ENCODE data around the gene PRKD2. TPM values are rescaled to one million over a fixed set of nuclear protein-coding genes. Genes with fewer than 3 reads are reported as not detected.
A peak's percentile ranks its signal among the peaks of the same experiment; 100 is the strongest.

The PRKD2 gene
- total RNA-seq, 1 donor from 2014 or later, result 132 TPM

- TF ChIP-seq CTCF (IDR thresholded peaks at IDR 0.05; ENCODE audit: unreplicated experiment), result no peak
- H3K4me1 Mint-ChIP-seq (ENCODE audit: unreplicated experiment), result peaks cover 8% of the 10 kb centered on the region
- no peak for DNase-seq (ENCODE audit: low spot score)
- H3K27ac Mint-ChIP-seq (ENCODE audit: unreplicated experiment), result no peak overlapping the region
- no peaks in the 10 kb centered on the region for H3K36me3 Mint-ChIP-seq (ENCODE audit: low read depth, unreplicated experiment)
- peaks cover 7% of the 10 kb centered on the region for H3K27me3 Mint-ChIP-seq (ENCODE audit: unreplicated experiment)
- no peaks in the 10 kb centered on the region for H3K9me3 Mint-ChIP-seq (ENCODE audit: unreplicated experiment)
- H3K4me3 Mint-ChIP-seq (ENCODE audit: unreplicated experiment), result no peak overlapping the region
These were observed 51.8 kb downstream of the PRKD2 start for GRCh38 chr19:46665072-46665471.

DNA sequence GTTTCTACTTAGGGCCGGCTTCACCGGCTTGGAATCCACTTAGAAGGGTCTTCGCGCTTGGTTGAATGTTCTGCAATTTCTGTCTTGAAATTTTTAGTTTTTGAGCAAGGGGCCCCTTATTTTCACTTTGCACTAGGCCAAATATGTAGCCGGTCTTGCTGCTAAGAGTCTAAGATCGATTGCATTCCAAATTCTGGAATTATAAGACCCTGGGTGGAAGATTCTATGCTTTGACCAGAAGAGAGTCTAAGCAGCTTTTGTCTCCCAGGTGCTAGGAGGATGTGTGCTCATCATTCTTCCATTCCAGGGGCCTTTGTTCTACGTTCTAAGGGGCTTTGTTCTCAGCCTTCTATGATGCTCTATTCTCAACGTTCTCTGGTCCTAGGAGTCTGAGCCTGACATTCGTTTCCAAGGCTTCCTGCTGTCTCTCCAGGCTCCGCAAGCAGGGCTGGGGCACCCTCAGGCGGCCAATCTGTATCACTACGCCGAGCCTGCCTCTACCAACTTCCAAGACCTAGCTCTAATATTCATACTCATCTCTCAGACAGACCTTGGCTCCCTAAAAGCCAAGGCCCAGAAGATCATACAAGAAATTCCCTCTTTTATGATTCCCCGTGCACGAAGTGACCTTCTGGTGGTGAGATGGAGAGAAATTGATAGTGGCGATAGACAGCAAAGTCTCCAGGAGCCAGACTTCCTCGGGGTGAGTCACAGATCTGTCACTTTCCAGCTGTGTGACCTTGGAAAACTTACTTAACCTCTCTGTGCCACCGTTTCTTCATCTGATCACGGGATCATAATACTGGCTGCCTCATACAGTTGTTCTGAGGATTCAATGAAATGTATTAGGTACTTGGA lies 55.0 kb downstream of the PRKD2 start:
- Mint-ChIP-seq H3K27ac (ENCODE audit: unreplicated experiment) (peak overlapping the region; percentile 53), H3K4me3 (ENCODE audit: unreplicated experiment) (peak overlapping the region; percentile 77), H3K4me1 (ENCODE audit: unreplicated experiment) (peaks cover 11% of the 10 kb centered on the region), H3K36me3 (ENCODE audit: low read depth, unreplicated experiment) (no peaks in the 10 kb centered on the region), H3K27me3 (ENCODE audit: unreplicated experiment) (peaks cover 7% of the 10 kb centered on the region), H3K9me3 (ENCODE audit: unreplicated experiment) (no peaks in the 10 kb centered on the region)
- peak; percentile 78 for DNase-seq (ENCODE audit: low spot score)
- peak; percentile 33 for TF ChIP-seq CTCF (IDR thresholded peaks at IDR 0.05; ENCODE audit: unreplicated experiment)

- Mint-ChIP-seq H3K4me1 (ENCODE audit: unreplicated experiment) (peaks cover 11% of the 10 kb centered on the region), H3K9me3 (ENCODE audit: unreplicated experiment) (no peaks in the 10 kb centered on the region), H3K36me3 (ENCODE audit: low read depth, unreplicated experiment) (no peaks in the 10 kb centered on the region), H3K27ac (ENCODE audit: unreplicated experiment) (peak within 1 kb of the TSS; percentile 53), H3K27me3 (ENCODE audit: unreplicated experiment) (peaks cover 8% of the 10 kb centered on the region), H3K4me3 (ENCODE audit: unreplicated experiment) (peak within 1 kb of the TSS; percentile 77)
- TF ChIP-seq CTCF (IDR thresholded peaks at IDR 0.05; ENCODE audit: unreplicated experiment), result no peak
- peak; percentile 100 for DNase-seq (ENCODE audit: low spot score)
These were observed 55.7 kb downstream of the PRKD2 start, which contains the start of gene DACT3 for GRCh38 chr19:46661020-46661731. Gene DACT3 (minus strand): TSS chr19:46661182. CDS start chr19:46661064, 118 bp downstream.

- DNase-seq (ENCODE audit: low spot score), result no peak
- TF ChIP-seq CTCF (IDR thresholded peaks at IDR 0.05; ENCODE audit: unreplicated experiment), result no peak
- Mint-ChIP-seq H3K36me3 (ENCODE audit: low read depth, unreplicated experiment) (no peaks in the 10 kb centered on the region), H3K9me3 (ENCODE audit: unreplicated experiment) (no peaks in the 10 kb centered on the region), H3K27me3 (ENCODE audit: unreplicated experiment) (peaks cover 8% of the 10 kb centered on the region), H3K4me3 (ENCODE audit: unreplicated experiment) (no peak overlapping the region), H3K27ac (ENCODE audit: unreplicated experiment) (no peak overlapping the region), H3K4me1 (ENCODE audit: unreplicated experiment) (peaks cover 11% of the 10 kb centered on the region)
These were observed 56.3 kb downstream of the PRKD2 start for GRCh38 chr19:46660551-46661019.
